Measurements from ENCODE around the gene CD34.

Gene CD34

GRCh38 chr1:207853372-207853757 lies 57.6 kb downstream of the CD34 start:
- DNase-seq (ENCODE audit: low read depth): no peak

GRCh38 chr1:207852576-207853371 lies 58.2 kb downstream of the CD34 start:
- no peak for DNase-seq (ENCODE audit: low read depth)

DNA sequence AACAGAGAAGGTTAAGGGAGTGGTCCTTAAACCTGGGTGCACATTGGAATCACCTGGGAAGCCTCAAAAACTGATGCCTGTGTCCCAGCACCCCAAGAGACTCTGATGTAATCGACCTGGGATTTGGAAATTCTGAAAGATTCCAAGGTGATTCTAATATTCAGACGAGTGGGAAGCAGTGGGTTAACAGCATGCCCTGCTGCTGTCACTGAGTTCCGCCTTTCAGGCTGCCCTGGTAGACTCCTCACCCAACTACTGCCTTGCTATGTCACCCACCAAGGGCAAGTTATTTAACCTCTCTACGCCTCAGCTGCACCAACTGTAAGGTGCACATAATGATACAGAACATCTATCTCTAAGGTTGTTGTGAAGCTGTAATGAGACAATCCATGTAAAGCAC lies 59.2 kb downstream of the CD34 start:
- no peak for DNase-seq (ENCODE audit: low read depth)

GRCh38 chr1:207850621-207851407 lies 60.1 kb downstream of the CD34 start:
- no peak for DNase-seq (ENCODE audit: low read depth)

DNA sequence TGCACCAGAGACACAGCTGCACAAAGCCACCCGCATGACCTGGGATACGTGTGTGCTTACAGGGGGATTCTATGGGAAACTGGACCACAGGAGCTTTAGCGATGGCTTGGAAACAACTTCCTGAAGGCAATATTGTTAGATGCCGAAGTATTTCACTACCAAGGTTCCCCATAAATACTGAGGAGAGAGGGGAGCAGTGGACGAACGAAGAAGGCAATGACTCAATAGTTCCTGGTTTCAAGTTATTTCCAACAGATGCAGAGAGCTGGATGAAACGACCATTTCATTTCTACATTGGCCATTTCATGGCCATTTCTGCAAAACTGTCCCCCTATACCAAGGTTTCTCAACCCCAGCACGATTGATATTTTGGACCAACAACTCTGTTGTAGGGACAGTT lies 61.3 kb downstream of the CD34 start:
- no peak for DNase-seq (ENCODE audit: low read depth)

GRCh38 chr1:207849016-207849415 lies 61.9 kb downstream of the CD34 start:
- DNase-seq (ENCODE audit: low read depth): no peak

DNA sequence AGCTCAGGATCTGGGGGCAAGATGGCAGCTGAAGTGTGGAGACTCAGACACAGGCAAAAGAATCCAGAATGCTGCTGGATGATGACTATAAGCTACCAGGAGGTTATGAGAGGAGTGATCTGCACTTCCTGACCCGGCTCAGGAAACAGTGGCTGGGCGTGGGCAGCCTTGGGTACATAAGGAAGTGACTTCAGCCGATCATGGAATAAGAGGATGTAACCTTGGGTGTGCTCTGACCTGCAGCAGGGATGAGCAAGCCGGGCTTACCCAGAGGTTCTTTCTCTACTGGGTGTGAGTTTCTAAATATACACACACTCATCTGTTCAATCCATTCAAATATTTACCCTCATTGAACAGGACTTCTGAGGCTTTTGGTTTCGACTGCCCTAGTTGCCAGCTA lies 62.7 kb downstream of the CD34 start:
- DNase-seq (ENCODE audit: low read depth): no peak

- no peak for DNase-seq (ENCODE audit: low read depth)
Measured at GRCh38 chr1:207847116-207847515, 63.8 kb downstream of the CD34 start.

- no peak for DNase-seq (ENCODE audit: low read depth)
Measured at GRCh38 chr1:207845109-207845508, 65.8 kb downstream of the CD34 start.

GRCh38 chr1:207844371-207844770 lies 66.6 kb downstream of the CD34 start:
- DNase-seq (ENCODE audit: low read depth): no peak

GRCh38 chr1:207842506-207842905 lies 68.4 kb downstream of the CD34 start:
- no peak for DNase-seq (ENCODE audit: low read depth)

DNA sequence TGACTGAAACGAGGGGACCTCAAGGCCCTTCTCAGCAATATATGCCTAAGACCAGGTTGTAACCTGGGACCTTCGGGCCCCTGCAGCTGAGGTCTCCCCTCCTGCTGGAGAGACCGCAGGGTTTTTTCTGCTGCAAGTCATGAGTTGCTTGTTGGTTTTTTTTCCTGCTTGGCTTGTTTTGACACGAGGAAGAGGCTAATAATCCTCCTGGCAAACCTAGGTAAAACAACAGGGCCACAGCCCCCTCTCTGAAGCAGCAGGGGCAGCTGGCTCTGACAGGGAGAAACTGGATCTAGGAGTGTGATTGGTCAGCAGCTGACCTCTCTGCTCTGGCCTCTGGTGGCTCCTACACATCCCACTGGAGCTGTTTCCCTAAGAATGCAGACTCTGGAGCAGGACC lies 69.0 kb downstream of the CD34 start:
- no peak for DNase-seq (ENCODE audit: low read depth)

GRCh38 chr1:207841293-207841692 lies 69.6 kb downstream of the CD34 start:
- no peak for DNase-seq (ENCODE audit: low read depth)

DNA sequence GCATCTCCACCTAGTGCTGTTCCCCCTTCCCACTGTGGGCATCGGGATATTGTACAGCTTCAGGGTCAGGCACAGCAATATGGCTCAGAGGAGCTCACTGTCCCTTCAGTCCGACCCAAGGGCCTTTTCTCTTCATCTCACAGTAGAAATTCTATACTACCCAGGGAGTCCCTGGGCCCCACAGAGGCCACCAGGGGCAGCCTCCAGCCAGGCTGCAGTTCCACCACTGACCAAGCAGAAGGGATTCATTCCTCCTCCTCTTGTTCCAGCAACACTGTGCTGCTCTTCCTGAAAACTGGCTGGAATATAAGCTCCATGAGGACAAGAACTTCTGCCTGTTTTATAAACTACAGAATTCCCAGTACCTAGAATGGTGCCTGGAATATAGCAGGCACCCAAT lies 70.5 kb downstream of the CD34 start:
- no peak for DNase-seq (ENCODE audit: low read depth)

DNA sequence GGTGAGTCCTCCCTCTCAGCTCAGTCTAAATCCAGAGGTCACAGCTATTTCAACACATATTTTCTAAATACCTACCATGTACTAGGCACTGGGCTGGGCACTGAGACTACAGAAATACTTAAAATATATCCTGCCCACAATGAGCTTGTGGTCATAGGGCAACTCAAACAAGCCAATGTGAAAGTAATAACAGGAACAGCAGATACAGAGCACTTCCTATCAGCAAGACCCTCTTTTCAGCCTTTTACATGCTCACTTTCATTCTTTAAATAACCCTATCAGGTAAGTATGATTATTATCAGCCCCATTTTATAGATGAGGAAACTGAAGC lies 71.9 kb downstream of the CD34 start:
- no peak for DNase-seq (ENCODE audit: low read depth)

DNA sequence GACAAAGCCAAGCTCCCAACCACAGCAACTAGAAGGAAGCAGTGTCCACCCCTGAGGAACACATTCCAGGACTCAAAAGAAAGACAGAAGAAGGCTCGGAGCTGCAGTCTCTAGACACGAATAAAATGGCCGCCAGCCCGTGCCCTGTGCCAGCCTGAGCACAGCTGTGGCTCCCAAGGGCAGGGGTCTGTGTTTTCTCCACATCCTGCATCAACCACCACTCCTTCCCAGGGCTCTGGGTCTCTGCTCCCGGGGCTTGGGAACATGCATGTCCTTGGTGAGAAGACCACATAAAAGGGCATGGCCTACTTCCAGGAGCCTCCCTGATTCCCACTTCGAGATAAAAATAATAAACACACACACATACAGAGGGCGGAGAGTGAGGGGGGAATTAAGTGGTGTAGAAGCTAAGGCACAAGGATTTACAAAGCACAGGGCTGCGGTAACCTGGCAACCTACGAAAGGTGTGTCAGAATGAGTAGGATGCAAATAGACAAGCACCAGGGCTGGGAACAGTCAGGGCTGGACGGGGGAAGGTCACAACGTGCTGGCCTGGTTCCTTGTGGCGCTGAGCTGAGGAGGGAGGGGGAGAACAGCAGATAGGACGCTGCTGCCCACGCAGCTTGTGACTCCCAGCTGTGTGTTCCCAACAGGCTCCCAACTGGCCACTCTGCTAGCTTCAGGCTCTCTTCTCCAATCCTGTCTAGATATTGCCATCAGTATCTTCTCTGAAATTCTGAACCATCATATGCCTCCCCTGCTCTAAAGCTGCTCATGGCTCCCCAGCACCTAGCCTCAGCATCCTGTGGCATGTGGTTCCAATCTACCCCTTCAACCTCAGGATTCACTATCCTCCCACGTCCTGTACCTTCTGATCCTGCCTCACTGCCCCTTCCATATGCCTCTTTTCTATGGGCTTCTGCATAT lies 72.5 kb downstream of the CD34 start:
- DNase-seq (ENCODE audit: low read depth): no peak

DNA sequence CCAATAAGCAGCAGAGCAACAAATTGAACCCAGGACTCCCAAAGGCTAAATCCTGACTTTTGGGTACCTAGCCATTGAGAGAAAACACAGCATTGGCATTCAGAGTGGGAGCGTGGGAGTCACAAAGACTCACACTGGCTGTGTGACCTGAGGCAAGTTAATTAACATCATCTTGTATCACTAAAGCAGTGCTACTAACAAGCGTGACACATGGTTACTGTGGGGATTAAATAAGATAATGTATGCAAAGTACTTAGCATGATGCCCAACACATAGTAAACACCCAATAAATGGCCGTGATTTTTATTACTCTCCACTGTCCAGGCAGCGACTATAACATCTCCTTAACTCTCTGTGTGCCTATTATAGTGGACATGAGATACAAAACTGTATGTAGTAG lies 73.3 kb downstream of the CD34 start:
- no peak for DNase-seq (ENCODE audit: low read depth)

DNA sequence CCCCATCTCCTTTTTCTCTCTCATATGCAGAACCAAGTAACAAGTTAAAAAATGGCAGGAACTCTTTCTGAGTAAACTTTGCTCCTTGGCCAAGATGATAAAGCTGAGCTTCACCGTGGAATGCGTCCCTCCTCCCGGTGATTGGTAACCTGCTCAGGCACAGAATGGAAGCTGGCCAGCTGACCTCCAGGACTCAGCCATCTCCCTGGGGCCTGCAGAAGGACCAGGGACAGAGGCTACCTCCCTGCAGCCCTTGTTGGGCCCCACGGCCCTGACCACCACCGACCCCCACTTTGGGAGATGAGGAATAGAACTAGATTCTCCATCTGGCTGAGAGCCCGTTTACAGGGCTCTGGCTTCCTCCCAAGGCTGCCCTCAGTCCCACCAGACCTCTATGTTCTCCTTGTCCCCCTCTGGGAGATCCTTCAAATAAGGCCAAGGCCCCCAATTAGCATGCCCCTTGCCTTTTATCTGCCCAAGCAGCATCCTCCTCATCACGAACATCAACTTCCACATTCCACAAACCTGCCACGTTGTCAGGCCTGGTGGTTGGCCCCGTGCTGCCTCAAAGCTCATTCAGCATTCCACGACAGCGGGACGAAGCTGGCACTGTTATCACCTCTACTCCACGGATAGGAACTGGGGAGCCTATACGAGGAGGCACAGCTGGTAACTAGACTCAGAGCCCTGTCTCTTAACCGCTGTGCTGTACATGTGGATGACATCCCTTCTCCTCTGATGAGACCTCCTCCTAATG lies 74.2 kb downstream of the CD34 start:
- no peak for DNase-seq (ENCODE audit: low read depth)

DNA sequence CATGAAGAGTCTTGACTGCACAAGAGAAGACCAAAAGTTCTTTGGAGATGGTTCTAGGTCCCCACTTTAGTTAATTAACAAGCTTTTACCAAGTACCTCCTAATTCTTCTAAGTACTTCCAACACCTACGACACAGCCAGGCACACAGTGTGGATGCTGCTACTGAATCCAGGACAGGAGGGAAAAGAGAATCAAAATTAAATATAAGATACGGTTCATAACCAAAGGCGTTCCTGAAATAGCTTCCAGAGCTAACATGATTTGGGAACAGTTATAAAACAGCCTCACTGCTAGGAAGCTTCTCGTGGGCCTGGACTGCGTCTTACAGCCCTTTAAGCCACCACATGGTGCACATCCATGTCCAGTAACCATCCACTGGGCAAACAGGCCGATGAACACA lies 75.0 kb downstream of the CD34 start:
- DNase-seq (ENCODE audit: low read depth): no peak

DNA sequence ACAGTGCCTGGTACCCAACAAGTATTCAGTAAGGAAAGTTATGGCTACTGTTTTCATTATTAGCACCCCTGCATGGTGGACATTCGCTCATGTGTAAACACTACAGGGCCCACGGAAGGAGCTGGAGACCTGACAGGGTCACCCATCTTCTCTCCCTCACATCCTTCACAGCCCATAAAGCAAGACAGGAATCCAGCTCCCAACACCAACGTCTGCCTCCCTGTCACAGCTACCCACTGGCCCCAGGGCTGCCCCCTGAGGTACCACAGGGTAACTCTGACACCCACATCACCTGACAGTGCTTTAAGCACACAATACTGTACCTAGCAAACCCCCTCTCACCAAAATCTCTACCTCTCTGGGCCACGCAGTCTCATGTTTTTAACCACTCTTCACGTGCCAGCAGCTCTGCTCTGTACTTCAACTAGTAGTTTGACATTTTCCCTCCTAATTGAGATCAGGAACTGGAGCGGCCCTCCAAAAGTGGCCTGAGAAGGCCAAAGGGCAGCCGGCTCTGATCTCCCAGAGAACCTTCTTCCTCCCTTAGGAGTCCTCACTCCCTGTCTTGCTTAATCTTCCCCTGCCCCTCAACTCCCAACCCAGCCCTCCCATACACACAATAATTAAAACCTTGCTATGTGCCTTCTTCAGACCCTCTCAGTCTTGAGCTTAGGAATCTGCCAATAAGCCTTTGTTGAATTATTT lies 76.8 kb downstream of the CD34 start:
- DNase-seq (ENCODE audit: low read depth): no peak

DNA sequence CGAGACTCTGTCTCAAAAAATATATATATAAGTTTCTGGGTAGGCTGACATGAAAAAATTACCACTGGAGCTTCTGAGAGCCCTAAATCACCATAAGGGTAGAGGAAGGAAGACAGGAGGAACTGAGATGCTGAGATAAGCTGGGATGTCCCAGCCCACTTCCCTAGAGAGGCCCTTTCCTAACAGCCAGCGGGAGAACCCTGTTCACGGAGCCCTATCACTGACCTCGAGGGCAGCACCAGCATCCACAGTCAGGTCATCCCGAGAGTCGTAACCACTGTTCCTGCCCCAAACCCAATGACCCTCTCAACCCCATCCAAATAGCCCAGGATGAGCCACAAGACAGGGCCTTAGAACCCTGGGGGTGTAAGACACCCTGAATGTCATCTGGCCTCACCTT lies 77.5 kb downstream of the CD34 start:
- DNase-seq (ENCODE audit: low read depth): no peak
